ENCODE results near the gene CDHR2. TPM values are rescaled to one million over a fixed set of nuclear protein-coding genes. Genes with fewer than 3 reads are reported as not detected.

Gene CDHR2
- total and polyA plus RNA-seq, 8 donors = 0.13 to 18.7 (median 9.7) TPM

- no peak for DNase-seq
- no peak for TF ChIP-seq POLR2A (IDR thresholded peaks at IDR 0.05)
- no peak overlapping the region for H3K27ac ChIP-seq
- H3K4me3 ChIP-seq = no peak overlapping the region
- H3K9me3 ChIP-seq = no peaks in the 10 kb centered on the region
- WGBS, 5 donors = 79 to 85% (median 82%) methylated on average over 29 to 37 of the region's 37 CpGs
- peaks cover 0 to 6% (median 0%) of the 10 kb centered on the region in 4 donors for H3K4me1 ChIP-seq
- H3K27me3 ChIP-seq = peaks cover 0 to 28% (median 4%) of the 10 kb centered on the region in 3 donors
- H3K36me3 ChIP-seq = no peaks in the 10 kb centered on the region
- intact Hi-C loops (cut with DNase I; ENCODE audit: low total_unique reads) = no loop called here
These were observed 26.6 kb downstream of the CDHR2 start for GRCh38 chr5:176575488-176576422.

GRCh38 chr5:176577312-176578176 is 28.4 kb downstream of the CDHR2 start:
- WGBS, 5 donors = 86 to 89% (median 88%) methylated on average over 30 to 36 of the region's 36 CpGs
- DNase-seq = no peak
- Histone ChIP-seq H3K27ac (no peak overlapping the region), H3K27me3 (peaks cover 0 to 22% (median 4%) of the 10 kb centered on the region in 3 donors), H3K36me3 (no peaks in the 10 kb centered on the region), H3K9me3 (no peaks in the 10 kb centered on the region), H3K4me1 (peaks cover 0 to 6% (median 0%) of the 10 kb centered on the region in 4 donors), H3K4me3 (no peak overlapping the region)
- TF ChIP-seq POLR2A (IDR thresholded peaks at IDR 0.05) (no peak), POLR2AphosphoS5 (IDR thresholded peaks at IDR 0.05) (no peak), EP300 (IDR thresholded peaks at IDR 0.05) (no peak), CTCF (IDR thresholded peaks at IDR 0.05) (no peak)
- intact Hi-C loops (cut with DNase I; ENCODE audit: low total_unique reads) = no loop called here

- H3K36me3 ChIP-seq = no peaks in the 10 kb centered on the region
- H3K4me3 ChIP-seq = no peak overlapping the region
- intact Hi-C loops (cut with DNase I; ENCODE audit: low total_unique reads) = no loop called here
- peaks cover 0 to 14% (median 4%) of the 10 kb centered on the region in 3 donors for H3K27me3 ChIP-seq
- peak; percentile 80 to 86 for DNase-seq
- 20 to 29% (median 20%) methylated on average over 14 to 15 of the region's 15 CpGs for WGBS, 5 donors
- H3K9me3 ChIP-seq = no peaks in the 10 kb centered on the region
- peaks cover 0 to 6% (median 0%) of the 10 kb centered on the region in 4 donors for H3K4me1 ChIP-seq
- no peak overlapping the region for H3K27ac ChIP-seq
- peak in 1 of 3 donors; percentile 35 for TF ChIP-seq POLR2AphosphoS5 (IDR thresholded peaks at IDR 0.05)
- peak in 5 of 7 experiments; percentile 50 to 80 (median 65) for TF ChIP-seq CTCF (IDR thresholded peaks at IDR 0.05)
- TF ChIP-seq POLR2A (IDR thresholded peaks at IDR 0.05) = no peak
These were observed 29.3 kb downstream of the CDHR2 start for GRCh38 chr5:176578391-176578808.

DNA sequence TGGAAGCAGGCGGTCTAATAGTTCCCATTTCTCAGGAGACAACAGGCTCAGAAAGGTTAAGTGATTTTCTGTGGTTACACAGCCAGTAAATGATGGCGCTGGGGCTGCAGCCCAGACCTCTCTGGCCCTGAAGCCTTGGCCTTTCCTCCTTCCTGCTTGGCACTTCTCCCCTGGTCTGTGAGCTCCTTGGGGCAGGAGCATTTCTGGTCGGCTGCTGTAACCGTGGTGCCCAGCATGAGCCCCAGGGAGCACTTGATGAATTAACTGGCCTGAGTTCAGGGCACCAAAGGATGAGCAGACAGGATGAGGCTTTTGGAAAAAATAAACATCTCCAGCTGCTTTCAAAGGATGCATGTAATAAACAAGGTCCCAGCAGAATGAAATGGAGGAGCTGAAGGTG is 30.2 kb downstream of the CDHR2 start:
- 61 to 70% (median 67%) methylated on average over 4 of the region's 4 CpGs for WGBS, 5 donors
- H3K4me3 ChIP-seq = no peak overlapping the region
- intact Hi-C loops (cut with DNase I; ENCODE audit: low total_unique reads) = no loop called here
- no peaks in the 10 kb centered on the region for H3K4me1 ChIP-seq
- peaks cover 0 to 4% (median 0%) of the 10 kb centered on the region in 4 donors for H3K9me3 ChIP-seq
- TF ChIP-seq CTCF (IDR thresholded peaks at IDR 0.05) (no peak), POLR2A (IDR thresholded peaks at IDR 0.05) (no peak), EP300 (IDR thresholded peaks at IDR 0.05) (no peak), POLR2AphosphoS5 (IDR thresholded peaks at IDR 0.05) (no peak)
- peaks cover 0 to 8% (median 0%) of the 10 kb centered on the region in 3 donors for H3K27me3 ChIP-seq
- no peak overlapping the region for H3K27ac ChIP-seq
- no peak for DNase-seq
- no peaks in the 10 kb centered on the region for H3K36me3 ChIP-seq

All from stomach (tissue), 9 donors.